GM15510 (cell line): ENCODE results near the gene METTL6.

Source experiments
- POLR2A ChIP-seq: IDR thresholded peaks from 3 replicates; pipeline ENCODE4 v1.6.1; 2011; ENCODE audit warnings: borderline replicate concordance; ENCODE audit not compliant: insufficient read length; ENCODE audit errors: extremely low read depth

The METTL6 gene

DNA sequence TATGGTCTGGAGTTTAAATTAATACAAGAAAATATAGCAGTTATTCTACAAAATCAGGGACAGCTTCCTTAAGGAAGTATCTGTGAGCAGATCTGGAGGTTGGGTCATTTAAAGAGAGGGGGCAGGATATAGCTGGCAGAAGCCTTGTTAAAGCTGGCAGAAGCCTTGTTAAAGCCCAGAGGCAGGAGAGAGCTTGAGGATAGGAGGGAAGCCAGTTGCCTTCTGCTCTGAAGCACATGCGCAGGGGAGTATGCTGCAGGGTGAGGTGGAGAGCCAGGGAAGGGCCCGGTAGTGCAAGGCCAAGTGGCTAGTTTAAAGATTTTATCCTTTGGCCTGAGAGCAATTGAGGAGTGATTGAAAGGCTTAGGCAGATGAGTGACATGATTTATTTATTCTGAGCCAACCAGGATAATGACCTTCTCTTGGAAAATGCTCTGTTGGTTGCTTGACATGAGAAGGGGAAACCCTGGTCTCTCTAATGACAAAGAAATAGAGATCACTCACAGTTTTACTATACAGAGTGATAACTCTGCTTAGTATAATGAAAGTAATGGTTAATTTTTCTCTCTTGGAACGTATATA, 4.0 kb upstream of the METTL6 start:
- TF ChIP-seq POLR2A: no peak

DNA sequence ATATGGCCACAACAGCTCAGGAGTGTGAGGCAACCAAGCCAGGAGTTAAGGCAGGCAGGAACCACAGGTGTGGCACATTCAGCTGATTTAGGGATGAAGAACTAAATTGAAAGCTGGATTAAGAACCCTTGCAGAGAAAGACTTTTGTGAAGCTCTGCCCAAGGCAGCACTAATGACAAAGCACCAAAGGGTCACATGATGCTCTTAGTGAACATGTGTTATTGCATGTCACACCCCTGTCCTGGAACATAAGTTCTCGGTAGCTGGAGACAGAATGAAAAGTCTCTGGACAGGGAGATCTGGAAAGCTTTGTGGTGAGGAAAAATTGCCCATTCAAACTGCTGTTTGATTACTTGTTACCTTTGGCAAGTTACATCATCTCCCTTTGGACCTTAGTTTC, 3.3 kb upstream of the METTL6 start:
- TF ChIP-seq POLR2A: no peak

DNA sequence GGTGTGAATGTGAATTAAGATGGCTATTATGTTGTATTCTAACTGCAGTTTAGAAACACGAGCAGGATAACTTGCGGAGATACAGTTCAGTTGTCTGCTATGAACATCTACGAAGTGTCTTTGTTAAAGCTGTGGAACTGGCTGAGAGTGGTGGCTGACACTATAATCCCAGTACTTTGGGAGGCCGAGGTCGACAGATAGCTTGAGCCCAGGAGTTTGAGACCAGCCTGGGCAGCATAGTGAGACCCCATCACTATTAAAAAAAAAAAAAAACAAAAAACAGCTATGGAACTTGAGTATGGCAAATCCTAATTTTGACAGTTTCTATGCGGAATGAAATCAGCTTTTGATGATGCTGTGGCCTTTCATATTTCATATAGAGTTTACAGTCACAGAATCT, 1.7 kb upstream of the METTL6 start:
- TF ChIP-seq POLR2A: no peak

DNA sequence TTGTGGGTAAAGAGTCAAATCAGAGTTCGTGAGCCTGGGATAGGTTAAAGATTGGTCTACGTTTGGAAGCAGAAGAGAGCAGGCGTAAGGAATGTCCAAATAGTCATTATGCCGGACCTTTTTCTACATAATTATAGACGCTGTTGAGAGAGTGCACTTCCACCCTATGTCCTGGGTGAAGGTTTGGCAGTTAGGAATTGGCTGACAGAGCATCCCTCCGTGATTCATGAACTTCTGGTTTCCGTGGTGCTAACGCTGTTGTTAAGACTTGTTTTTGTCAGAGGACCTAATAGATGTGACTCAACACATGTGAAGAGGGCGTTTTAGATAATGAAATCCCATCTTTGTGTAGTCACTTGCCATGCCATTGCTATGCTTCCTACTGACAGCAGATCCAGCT, 1.2 kb upstream of the METTL6 start:
- no peak for TF ChIP-seq POLR2A

DNA sequence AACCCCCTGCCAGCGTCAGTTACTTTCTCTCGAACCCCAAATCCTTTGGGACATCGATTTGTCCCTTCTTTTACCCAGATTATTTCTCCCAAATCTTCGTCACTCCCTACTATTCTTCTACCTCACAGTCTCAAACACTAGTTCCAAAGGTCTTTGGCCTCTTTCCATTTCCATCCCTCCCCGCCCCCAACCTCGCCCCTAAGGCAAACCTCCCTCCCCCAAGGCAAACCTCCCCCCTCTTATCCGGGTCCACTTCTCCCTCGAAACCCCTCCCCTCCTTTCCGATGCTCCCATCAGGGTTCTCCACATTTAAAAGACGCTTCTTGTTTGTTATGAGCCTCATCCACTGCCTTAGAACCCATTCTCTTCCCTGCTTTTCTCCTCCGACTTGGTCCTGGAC, 637 bp upstream of the METTL6 start:
- TF ChIP-seq POLR2A: no peak

DNA sequence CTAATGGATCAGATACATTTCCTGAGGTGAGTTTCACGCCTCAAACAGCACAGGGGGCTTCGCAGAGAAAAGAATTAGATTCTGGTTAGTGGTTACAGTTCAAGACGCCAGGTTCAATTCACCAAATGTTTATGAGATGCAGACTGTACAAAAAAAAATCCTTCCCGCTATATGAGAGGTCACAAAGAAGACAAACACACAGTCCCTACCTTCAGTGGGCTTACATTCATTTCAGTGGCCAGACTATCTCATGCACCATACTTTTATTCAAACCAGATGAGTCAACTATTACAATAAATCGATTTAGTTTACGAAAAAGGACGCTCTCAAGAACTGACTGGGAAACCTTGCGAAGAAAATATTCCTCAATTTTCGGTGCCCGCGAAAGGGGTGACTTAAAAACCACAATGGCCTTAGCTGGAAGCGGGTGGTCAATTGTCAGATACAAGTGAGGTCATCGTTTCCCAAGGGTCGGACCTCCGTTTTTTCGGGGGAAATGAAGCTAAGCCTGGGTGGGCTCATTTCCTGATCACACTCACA, 695 bp downstream of the METTL6 start:
- no peak for TF ChIP-seq POLR2A

DNA sequence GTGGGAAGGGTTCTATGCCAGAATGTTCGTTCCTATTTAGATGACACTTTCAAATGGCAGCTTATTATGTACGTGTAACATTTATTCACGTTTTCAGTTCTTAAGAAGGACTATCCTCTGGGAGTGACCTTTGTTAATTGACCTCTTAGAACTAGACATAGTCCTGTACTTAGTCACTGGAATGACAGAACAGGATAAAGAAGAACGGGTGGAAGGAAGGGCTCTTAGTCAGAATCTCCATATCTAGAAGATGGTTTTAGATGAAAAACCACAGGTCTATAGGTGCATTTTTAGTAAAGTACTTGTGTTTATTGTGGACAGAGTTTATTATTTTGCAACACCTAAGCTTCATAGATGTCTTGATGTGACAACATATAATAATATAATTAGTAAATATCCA, 6.5 kb downstream of the METTL6 start:
- TF ChIP-seq POLR2A: no peak

DNA sequence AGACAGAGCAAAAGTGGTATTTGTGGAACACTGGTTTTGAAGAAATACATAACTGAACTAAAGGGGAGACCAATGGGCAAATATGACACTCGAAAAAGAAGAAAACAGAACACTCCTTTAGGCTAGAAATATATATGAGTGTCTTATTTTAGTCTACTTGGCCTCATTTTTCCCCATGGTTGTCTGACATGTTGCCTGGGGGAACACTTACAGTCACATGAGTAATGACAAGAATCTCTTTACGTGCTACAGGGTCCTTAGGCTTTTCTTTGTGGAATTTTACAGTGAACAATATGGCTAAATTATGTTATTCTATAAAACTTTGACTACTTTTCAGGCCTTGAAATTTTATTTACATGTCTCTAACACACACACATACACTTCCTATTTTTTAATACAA, 17.6 kb downstream of the METTL6 start:
- no peak for TF ChIP-seq POLR2A

DNA sequence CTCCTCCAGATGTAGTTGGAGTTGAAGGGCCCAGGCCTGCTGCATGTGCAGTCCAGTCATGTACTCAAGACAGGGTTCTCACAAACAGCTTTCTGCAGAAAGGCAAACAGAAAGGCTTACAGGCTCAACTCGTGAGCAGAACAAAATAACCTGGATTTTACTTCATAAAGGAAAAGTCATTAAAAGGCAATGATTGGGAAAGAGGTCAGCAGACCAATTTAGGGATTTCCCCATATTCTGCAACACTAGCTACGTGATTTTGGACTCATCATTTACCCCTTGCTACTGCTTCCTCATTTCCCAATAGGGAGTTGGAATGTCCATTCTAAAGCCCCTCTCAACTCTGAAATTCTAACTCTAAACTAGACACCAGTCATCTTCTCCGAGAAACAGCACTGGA, 18.1 kb downstream of the METTL6 start:
- no peak for TF ChIP-seq POLR2A

DNA sequence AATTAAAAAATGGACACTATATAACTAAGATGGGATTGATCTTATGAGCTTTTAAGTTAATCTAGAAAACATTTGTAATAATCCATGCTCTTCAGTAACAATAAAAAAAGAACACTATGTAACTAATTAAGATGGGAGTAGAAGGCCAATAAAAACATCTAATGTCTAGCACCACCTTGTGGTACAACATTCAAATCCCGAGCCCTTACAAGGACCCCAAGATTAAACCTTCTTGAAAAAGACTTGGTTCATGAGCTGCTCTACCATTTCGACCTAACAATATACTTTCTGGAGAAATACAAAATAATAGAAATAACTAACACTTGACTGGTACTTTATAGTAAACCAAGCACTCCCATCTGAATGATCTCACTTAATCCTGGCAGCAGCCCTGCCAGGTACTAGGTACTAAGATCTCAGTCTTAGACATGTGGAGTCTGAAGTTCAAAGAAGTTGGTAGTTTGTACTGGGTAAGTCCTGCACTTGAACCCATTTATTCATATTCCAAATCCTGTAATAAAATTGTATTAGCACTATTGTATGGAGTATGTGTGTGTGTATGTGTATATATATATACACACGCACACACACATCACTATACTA, 21.8 kb downstream of the METTL6 start:
- TF ChIP-seq POLR2A: no peak

DNA sequence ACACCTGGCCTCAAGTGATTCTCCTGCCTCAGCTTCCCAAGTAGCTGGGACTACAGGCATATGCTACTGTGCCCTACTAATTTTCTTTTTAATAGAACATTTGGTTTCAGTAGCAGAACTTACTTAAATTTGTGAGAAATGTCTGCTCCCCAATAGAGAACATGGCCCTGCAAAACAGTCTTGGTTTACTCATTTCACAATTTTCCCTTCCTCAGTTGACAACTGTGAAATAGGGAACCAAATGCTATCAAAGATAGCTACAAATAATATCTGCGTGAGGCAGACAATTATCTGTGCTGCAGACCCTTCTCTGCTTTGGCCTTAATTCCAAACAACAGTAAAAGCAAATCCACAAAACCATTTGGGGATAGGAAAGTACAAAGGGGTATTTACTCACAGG, 22.6 kb downstream of the METTL6 start:
- TF ChIP-seq POLR2A: no peak

DNA sequence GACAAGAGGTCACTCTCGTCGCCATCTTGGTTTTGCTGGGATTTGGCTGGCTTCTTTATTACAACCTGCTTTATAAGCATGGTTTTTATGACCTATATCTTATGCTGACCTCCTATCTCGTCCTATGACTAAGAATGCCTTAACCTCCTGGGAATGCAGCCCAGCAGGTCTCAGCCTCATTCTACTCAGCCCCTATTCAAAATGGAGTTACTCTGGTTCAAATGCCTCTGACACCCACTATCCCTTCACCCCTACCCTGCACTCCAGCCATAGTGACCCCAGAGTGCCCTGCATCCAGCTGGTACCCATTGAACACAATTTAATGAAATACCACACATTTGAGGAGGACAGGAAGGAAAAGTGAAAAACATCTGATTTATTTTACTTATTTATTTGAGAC, 23.4 kb downstream of the METTL6 start:
- TF ChIP-seq POLR2A: no peak

DNA sequence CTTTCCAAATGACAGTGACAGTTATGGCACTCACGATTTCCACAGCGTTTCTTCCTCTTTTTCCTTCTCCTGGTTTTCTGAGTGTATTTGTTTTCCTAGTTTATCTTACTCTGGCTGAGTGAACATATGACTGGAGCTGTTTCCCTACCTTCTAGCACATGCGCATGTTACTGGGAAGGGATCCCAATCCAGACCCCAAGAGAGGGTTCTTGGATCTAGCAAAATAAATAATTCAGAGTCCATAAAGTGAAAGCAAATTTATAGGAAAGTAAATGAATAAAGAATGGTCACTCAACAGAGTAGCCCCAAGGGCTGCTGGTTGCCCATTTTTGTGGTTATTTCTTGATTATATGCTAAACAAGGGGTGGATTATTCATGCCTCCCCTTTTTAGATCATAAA, 23.8 kb downstream of the METTL6 start:
- TF ChIP-seq POLR2A: no peak

DNA sequence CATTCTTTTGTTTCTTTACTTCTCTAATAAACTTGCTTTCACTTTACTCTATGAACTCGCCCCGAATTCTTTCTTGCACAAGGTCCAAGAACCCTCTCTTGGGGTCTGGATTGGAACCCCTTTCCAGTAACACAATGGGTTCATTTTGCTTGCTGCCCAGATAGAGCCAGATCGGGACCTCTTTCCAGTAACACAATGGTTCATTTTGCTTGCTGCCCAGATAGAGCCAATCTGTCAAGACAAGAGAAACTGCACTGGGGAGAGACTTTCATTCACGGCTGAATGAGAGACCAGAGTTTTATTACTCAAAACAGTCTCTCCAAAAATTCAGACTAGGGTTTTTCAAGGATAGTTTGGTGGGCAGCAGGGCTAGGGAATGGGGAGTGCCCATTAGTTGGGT, 25.4 kb downstream of the METTL6 start:
- no peak for TF ChIP-seq POLR2A

DNA sequence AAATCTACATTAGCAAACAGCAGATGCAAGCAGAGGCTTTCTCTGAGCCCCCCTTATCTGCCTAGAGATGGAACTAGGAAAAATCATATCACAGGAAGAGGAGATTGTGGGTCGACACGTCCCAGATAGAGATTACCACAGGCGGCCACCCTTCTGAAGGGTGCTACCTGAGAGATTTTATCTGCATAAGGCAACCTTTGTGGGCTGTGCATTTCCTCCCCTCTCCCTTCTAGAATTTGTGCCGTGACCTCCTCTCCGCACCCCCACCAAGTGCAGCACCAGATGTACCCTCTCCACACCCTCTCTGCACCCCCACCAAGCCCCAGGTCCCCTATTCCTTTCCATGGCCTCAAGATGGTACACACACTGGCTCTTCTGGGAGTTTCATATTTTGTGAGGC, 27.4 kb downstream of the METTL6 start:
- TF ChIP-seq POLR2A: no peak

DNA sequence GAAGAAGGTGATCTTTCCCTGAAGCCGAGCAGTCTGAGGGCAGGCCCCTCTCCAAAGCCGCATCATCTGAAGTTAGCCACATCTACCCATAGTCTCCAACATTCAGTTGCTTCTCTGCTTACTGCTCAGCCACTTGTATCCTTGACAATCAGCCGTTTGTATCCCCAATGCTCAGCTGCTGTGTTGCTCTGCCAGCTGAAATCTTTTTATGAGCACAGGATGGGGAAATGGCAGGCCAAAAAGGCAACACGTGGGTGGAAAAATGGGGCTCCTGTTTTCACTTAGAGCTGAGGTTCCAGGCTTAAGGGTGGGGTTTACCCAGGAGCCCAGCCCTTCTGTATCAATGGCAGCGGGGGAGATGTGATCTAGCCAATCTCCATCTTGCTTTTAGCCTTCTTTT, 36.3 kb downstream of the METTL6 start:
- no peak for TF ChIP-seq POLR2A
